Panc1 (cell line): ENCODE results near the gene RRM1. TPM values are rescaled to one million over a fixed set of nuclear protein-coding genes. Genes with fewer than 3 reads are reported as not detected.

ENCODE experiments used
- ATAC-seq: fragments of 200-7000 bp; cut with Tn5 transposase; 2 replicates; pipeline ENCODE4 v1.9.1; 2020; ENCODE audit warnings: mild to moderate bottlenecking, moderate library complexity
- BruUV-seq: library from RNA; stranded (reverse); fragments of 400-500 nt; replicated peaks from 2 replicates; lab custom pipeline; 2021; lab: Mats Ljungman, UMichigan
- CTCF ChIA-PET: fragments of 300-600 bp; sonication (Branson Sonifier 250); formaldehyde crosslinking; loops from one replicate; lab custom pipeline; 2022; ENCODE audit warnings: antibody characterized with exemption; lab: Charles Lee
- POLR2A ChIA-PET: fragments of 300-600 bp; sonication (Branson Sonifier 250); formaldehyde crosslinking; loops from one replicate; lab custom pipeline; 2022; ENCODE audit warnings: antibody characterized with exemption; lab: Charles Lee
- DNase-seq: peaks from one replicate; pipeline ENCODE4 v3.0.0-alpha.2; 2010; ENCODE audit warnings: low read depth, low spot score
- H3K27ac ChIP-seq: 2 replicates; pipeline ENCODE4 v1.5.1; 2011; ENCODE audit warnings: mild to moderate bottlenecking, low read length, inconsistent platforms
- H3K27me3 ChIP-seq: fragments of 200-500 bp; sonication (Bioruptor generic); 2 replicates; pipeline ENCODE4 v1.6.0; 2014; ENCODE audit warnings: low read length, inconsistent platforms; ENCODE audit not compliant: control insufficient read depth, insufficient read depth
- H3K36me3 ChIP-seq: fragments of 200-500 bp; sonication (Bioruptor generic); 2 replicates; pipeline ENCODE4 v1.5.1; 2014; ENCODE audit warnings: inconsistent platforms, mild to moderate bottlenecking, low read length, moderate library complexity; ENCODE audit not compliant: control insufficient read depth, insufficient read depth
- H3K4me1 ChIP-seq: 2 replicates; pipeline ENCODE4 v1.5.1; 2011; ENCODE audit warnings: inconsistent platforms, mild to moderate bottlenecking, low read length, moderate library complexity; ENCODE audit not compliant: control insufficient read depth, insufficient read depth
- H3K4me3 ChIP-seq, 2 experiments: 2 replicates each; pipeline ENCODE4 v1.5.1; 2011 to 2012; ENCODE audit warnings: low read depth in 2 of 2, low read length in 2 of 2, mild to moderate bottlenecking in 2 of 2, inconsistent platforms in 1 of 2, moderate library complexity in 1 of 2
- H3K9me3 ChIP-seq: fragments of 200-500 bp; sonication (Bioruptor generic); 2 replicates; pipeline ENCODE4 v1.5.1; 2014; ENCODE audit warnings: low read depth, mild to moderate bottlenecking, inconsistent platforms, low read length, moderate library complexity; ENCODE audit not compliant: control insufficient read depth, insufficient read depth
- POLR2AphosphoS5 ChIP-seq: IDR thresholded peaks from 2 replicates; pipeline ENCODE4 v1.6.1; 2012; ENCODE audit warnings: mild to moderate bottlenecking, low read depth, low read length, moderate library complexity
- SIN3A ChIP-seq: IDR thresholded peaks from 2 replicates; pipeline ENCODE4 v1.6.1; 2012; ENCODE audit warnings: low read depth, mild to moderate bottlenecking, low read length, moderate library complexity, borderline replicate concordance; ENCODE audit not compliant: insufficient read depth
- TCF7L2 ChIP-seq: IDR thresholded peaks from 2 replicates; pipeline ENCODE4 v1.6.1; 2011; ENCODE audit warnings: mild to moderate bottlenecking, low read depth, low read length, inconsistent platforms
- in situ Hi-C: cut with HindIII; loops from 2 replicates; pipeline ENCODE4 v1.10.0; 2016; ENCODE audit warnings: low sequenced_read_pairs, low pct_unique_long_range_greater_than_20kb
- intact Hi-C: fragments of 100-400 bp; cut with micrococcal nuclease; formaldehyde crosslinking; loops from one replicate; pipeline ENCODE4 v1.10.0; 2022; ENCODE audit not compliant: unreplicated experiment
- total RNA-seq: library from RNA; stranded (reverse); gene quantifications from one replicate; pipeline ENCODE4 v1.2.1, GENCODE V29; 2021; ENCODE audit not compliant: unreplicated experiment
- TF ChIP-seq, protein P1 (sequence below), 2 experiments: IDR thresholded peaks; 2 replicates each; pipeline ENCODE4 v1.6.1; 2011 to 2012; ENCODE audit warnings: low read depth in 2 of 2, control low read depth in 1 of 2, low read length in 1 of 2, mild to moderate bottlenecking in 1 of 2, moderate library complexity in 1 of 2; ENCODE audit not compliant: insufficient read depth in 1 of 2
- TF ChIP-seq, protein P2 (sequence below): fragments of 450-650 bp; IDR thresholded peaks from 2 replicates; pipeline ENCODE4 v1.5.1; 2017; ENCODE audit warnings: mild to moderate bottlenecking

RRM1 gene
- total RNA-seq, 1 experiment from 2014 or later, result 143 TPM

DNA sequence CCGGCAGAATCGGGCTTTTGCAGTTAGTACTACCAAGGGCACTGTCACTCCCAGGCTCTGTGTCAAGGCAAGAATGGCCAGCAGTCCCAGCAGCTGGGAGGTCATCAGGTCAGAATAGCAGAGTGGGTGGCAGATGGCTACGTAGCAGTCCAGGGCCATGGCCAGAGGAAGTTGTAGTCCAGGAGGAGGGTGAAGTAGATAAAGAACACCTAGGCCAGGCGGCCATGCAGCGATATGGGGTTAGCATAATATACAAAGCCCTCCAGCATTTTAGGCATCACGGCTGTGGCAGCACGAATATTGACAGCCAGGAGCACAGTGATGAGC is 52.1 kb downstream of the RRM1 start:
- no peak for ATAC-seq
- H3K36me3 ChIP-seq, result no peaks in the 10 kb centered on the region
- no peak for DNase-seq
- in situ Hi-C loops (no loop called here), intact Hi-C loops (no loop called here)
- H3K27me3 ChIP-seq, result no peaks in the 10 kb centered on the region
- CTCF ChIA-PET, result no interaction called here
- H3K4me1 ChIP-seq, result no peaks in the 10 kb centered on the region
- H3K9me3 ChIP-seq, result no peaks in the 10 kb centered on the region
- TF ChIP-seq TCF7L2, result no peak
- TF ChIP-seq, protein P1, sequence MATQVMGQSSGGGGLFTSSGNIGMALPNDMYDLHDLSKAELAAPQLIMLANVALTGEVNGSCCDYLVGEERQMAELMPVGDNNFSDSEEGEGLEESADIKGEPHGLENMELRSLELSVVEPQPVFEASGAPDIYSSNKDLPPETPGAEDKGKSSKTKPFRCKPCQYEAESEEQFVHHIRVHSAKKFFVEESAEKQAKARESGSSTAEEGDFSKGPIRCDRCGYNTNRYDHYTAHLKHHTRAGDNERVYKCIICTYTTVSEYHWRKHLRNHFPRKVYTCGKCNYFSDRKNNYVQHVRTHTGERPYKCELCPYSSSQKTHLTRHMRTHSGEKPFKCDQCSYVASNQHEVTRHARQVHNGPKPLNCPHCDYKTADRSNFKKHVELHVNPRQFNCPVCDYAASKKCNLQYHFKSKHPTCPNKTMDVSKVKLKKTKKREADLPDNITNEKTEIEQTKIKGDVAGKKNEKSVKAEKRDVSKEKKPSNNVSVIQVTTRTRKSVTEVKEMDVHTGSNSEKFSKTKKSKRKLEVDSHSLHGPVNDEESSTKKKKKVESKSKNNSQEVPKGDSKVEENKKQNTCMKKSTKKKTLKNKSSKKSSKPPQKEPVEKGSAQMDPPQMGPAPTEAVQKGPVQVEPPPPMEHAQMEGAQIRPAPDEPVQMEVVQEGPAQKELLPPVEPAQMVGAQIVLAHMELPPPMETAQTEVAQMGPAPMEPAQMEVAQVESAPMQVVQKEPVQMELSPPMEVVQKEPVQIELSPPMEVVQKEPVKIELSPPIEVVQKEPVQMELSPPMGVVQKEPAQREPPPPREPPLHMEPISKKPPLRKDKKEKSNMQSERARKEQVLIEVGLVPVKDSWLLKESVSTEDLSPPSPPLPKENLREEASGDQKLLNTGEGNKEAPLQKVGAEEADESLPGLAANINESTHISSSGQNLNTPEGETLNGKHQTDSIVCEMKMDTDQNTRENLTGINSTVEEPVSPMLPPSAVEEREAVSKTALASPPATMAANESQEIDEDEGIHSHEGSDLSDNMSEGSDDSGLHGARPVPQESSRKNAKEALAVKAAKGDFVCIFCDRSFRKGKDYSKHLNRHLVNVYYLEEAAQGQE (IDR thresholded peaks at IDR 0.05; ENCODE audit: insufficient read depth in 1 of 2, low read depth in 2 of 2, low read length in 1 of 2), result no peak
- no peak for TF ChIP-seq SIN3A
- TF ChIP-seq POLR2AphosphoS5, result no peak
- TF ChIP-seq, protein P2, sequence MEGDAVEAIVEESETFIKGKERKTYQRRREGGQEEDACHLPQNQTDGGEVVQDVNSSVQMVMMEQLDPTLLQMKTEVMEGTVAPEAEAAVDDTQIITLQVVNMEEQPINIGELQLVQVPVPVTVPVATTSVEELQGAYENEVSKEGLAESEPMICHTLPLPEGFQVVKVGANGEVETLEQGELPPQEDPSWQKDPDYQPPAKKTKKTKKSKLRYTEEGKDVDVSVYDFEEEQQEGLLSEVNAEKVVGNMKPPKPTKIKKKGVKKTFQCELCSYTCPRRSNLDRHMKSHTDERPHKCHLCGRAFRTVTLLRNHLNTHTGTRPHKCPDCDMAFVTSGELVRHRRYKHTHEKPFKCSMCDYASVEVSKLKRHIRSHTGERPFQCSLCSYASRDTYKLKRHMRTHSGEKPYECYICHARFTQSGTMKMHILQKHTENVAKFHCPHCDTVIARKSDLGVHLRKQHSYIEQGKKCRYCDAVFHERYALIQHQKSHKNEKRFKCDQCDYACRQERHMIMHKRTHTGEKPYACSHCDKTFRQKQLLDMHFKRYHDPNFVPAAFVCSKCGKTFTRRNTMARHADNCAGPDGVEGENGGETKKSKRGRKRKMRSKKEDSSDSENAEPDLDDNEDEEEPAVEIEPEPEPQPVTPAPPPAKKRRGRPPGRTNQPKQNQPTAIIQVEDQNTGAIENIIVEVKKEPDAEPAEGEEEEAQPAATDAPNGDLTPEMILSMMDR, result no peak
- H3K27ac ChIP-seq, result no peak overlapping the region
- no peak overlapping the region for H3K4me3 ChIP-seq
- POLR2A ChIA-PET, result no interaction called here
- BruUV-seq, result no TSS peak

DNA sequence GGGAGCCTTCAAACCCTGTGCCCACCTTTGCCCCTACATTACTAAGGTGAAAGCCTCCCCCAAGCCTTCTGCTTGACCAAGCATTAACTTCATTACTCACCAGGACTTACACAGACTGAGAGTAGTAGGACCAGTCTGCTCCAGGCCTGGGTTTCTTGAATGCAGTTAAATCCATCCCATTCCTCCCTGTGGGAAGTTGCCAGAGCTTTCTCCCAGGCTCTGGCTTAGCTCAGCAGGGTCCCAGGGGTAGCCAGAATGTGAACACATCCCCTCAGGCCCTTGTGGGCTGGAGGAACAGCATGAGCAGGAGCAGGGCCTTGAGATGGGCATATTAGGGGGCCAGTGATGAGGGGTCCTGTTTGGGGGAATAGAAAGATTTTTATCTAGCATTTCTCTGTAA is 59.9 kb downstream of the RRM1 start:
- Histone ChIP-seq H3K27ac (no peak overlapping the region), H3K4me1 (no peaks in the 10 kb centered on the region), H3K9me3 (no peaks in the 10 kb centered on the region), H3K36me3 (no peaks in the 10 kb centered on the region), H3K27me3 (no peaks in the 10 kb centered on the region; the same call in 1 of the 2 replicates), H3K4me3 (no peak overlapping the region)
- intact Hi-C loops (no loop called here), in situ Hi-C loops (no loop called here)
- ATAC-seq (no peak), DNase-seq (no peak)
- no TSS peak for BruUV-seq
- POLR2A ChIA-PET, result no interaction called here
- CTCF ChIA-PET, result no interaction called here
- TF ChIP-seq SIN3A, result no peak
- TF ChIP-seq, protein P1 (IDR thresholded peaks at IDR 0.05; ENCODE audit: insufficient read depth in 1 of 2, low read depth in 2 of 2, low read length in 1 of 2), result no peak
- no peak for TF ChIP-seq TCF7L2
- no peak for TF ChIP-seq POLR2AphosphoS5
- TF ChIP-seq, protein P2, result no peak
